ENCODE data around the gene STAT1.
"Not testable (repeated sequence)": the region's sequence is repeated elsewhere in the genome, so short reads cannot be mapped to it uniquely, and the experiment has no call there.

The STAT1 gene

DNA sequence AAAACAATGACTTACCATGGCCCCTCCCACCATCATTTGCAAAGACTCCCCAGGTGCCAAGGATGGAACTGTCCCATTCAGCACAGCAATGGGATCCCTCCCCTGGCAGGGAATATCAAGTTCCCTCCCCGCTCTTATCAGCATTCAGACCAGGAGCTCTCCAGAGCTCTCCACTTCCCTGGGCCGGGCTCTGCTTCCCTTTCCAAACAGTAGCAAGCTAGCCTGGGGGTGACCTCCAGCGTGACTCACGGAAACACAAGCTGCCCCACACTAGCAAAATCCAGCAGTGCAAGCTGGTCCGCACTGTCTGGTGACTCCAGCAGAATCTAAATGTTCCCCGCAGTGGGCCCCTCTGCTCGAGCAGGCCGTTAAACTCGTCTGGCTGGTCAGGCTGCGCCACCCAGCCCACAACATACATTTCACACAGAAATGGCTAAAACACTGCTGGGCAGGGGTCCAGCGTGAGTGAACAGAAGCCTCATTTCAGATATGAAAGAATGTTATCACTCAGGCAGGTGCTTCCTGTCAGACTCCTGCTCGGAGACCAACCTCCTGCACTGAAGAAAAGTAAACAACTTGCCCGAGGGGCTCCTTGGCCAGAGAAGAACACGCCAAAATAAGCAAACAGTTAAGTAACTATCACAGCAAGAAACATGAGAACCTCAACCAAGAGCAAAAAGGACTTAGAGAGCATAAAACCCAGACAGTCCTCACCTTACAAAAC is 33.9 kb downstream of the STAT1 start:
- no peak for DNase-seq

DNA sequence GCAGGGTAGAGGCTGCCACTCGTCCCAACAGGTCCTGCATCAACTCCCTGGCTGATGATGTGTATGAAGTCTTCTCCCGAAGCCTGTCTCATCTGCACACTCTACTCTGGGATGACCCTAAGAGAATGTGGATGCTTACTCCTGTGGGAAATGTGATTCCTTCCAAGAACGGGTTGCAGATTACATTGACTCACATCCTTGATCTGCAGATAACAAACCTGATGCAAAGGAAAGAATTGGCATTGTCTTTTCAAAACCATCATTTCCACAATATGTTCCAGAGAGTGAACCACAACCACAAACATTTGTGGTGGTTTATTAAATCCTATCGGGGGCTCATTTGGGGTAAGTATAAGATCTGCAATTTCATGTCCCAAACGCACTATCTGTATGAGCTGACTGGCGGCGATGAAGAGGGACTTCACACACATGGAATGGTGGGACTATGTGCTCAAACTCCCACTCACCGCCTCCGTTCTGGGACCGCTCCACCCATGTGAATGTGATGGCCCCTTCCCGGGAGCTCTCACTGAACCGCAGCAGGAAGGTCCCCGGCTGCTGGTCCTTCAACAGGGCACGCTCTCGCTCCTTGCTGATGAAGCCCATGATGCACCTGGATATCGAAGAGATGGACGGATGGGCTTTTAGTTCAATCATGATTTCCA is 35.5 kb downstream of the STAT1 start:
- no peak for DNase-seq

DNA sequence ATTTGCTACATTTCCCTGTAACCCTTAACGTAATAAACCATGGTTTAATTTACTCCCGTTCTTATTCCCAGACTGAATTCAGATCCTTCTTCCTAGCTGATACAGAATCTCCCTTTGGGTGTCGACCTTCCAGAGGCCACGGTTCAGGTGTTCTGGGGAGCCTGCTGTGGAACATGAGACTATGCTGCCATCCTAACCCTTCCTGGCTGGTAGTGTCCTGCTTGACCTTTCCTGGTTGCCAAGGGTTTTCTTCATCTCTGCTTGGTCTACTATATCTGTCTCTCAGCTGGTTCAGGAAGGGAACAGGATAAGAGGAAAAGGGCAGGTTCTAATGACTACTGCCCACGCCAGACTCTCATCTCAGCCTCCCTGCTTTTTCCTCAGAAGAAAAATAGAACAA is 36.5 kb downstream of the STAT1 start:
- DNase-seq: no peak

DNA sequence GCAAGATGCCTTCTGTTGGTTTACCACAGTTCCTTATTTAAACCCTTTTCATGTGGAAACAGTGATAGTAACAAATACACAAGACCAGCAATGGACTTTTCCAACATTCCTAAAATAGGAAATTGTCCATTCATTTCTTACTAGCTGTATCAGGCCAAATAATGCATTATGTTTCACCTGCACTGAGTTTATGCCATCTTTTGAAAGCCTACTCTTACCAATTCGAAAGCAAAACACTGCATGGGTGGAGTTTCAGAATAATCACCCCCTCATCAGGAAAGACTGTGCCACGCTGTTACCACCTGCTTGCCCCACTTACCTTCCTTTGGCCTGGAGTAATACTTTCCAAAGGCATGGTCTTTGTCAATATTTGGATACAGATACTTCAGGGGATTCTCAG is 37.5 kb downstream of the STAT1 start:
- DNase-seq: no peak

DNA sequence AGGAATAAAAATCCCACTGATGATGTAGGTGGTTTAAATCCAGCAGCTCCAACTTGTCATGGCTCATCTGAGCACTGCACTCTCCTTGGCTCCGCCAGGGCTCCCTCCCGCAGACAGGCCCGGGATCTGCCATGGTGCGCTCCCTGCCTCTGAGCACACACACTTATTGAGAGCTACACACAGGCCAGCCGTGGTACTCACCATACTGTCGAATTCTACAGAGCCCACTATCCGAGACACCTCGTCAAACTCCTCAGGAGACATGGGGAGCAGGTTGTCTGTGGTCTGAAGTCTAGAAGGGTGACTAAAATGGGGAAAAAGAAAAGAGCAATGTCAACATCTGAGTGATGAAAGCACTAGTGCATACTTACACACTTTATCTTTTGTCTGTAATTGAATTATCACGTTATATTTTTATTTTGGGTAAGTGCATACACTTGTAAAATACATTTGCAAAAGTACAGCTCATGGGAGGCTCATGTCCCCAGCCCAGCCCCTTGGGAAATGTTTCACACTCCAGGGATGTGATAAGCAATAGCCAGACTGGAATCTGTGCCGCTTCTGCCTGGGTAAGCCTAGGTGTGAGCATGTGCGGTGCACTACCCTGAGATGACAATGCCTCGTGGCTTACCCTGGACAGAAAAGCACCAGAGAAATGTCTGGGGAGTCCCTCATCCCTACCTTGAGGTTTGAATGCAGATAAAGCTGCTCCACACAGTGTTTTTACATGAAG is 39.2 kb downstream of the STAT1 start:
- DNase-seq: no peak

DNA sequence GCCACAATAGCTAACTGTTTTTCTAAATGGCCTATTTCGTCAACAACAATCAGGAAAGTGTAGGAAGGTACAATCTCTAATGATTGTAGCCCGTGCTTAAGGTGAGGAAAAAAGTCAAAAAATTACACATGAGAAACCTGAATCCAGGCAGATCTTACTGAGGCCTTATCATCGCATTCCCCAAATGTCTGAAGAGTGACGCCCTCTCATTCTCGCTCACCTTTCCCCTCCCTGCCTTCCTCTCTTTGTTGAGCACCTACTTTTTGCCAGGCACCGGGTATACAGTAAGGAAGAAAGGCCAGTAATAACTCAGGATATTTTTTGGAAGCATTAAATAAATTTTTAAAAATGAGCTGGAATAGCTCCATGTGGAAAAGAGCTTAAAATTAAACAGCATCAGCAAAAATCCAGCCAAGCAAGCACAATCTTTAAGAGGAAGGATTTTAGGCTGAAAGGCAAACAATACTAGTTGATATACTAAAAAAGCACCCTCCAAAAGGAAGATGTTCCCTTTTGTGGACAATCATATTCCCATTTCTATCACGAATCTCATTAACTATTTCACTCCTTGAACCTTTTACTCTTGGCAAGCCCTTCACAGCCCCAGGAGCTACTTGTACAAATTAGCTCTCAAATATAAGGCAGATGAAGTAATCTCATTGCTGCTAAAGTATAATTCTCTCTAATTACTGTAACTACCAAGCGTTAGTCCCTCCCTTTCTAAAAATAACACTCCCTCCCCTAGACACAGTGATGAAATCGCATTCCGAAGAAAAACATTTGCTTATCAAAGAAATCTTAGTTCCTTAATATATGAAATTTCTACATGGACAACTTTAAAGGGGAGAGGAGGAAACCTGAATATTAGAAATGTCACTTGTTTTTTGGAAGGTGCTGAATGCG is 40.0 kb downstream of the STAT1 start:
- no peak for DNase-seq

DNA sequence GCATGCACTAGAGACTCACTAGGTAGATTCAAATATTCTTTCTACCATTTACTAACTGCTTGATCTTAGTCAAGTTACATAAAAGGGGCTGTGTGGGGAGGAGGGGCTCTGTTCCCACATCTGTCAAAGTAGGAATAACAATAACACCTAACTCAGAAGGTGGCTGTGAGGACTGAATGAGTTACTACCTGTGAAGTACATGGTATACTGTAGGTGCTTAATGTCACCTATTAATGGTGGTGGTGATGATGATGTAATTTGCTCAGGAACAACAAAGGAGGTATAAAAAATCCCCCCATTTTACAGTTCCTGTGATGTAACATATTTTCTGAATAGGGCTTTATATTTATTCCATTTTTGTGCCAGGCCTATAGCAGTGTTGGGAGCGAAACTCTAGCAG is 40.7 kb downstream of the STAT1 start:
- DNase-seq: no peak

DNA sequence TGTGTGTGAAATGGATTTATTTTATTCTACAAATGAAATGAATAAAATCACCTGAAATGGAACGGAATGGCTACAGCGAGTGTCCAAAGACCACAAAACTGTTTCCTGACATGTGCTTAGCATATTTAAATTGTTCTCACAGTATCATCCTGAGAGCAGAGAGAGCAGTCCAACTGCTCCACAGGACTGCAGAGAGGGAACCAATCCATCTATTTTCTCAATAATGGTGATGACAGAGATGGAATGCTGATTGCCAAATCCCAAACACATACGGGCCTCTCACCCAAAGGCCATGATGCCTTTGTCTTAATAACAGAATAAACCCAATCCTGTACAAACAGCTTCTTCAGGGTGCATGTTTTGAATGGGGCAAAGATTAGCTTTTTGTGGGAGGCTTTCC is 41.1 kb downstream of the STAT1 start:
- no peak for DNase-seq

DNA sequence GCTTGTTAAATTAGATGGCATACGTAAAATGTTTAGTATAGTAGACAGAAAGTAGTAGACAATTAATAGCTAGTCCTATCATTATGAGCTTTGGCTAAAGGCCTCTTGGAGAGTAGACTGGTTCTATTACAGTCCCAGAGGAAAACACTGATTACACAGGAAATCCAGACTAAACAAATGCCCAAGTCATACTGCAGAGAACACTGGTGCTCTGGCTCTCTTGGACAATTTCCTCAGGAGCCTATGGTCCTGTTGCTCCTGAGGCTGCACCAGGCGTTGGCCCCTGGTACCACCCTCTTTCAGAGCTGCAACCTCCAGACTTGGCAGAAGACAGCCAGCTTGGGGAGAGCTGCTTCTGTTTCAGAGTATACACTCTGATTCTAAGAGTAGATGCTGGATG is 41.8 kb downstream of the STAT1 start:
- DNase-seq: no peak

DNA sequence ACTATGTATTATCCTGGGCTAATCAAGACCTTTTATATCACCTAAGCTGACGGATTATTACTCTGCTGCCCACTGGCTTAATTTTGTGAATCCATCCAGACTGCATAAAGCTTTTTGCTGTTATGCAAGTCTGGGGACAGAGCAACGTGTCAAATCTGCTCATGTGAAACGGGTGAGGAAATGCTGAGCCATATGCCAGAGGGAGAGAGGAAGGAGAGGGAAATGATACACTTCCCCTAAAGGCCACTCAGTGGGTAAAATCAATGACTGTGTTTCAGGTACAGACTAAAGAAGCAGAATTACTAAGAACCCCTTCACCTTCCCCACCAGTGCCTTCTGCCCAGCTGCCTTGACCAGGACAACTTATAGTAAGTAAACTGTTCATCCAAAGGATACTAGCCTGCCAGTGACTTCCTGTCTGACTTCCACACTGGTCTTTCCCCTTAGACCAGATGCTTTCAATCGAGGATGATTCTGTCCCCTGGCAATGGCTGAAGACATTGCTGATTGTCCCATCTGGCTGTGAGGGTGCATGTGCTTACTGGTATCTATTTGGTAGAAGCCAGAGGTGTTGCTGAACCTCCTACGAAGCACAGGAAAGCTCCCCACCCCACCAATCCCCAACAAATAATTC is 43.0 kb downstream of the STAT1 start:
- DNase-seq: no peak

DNA sequence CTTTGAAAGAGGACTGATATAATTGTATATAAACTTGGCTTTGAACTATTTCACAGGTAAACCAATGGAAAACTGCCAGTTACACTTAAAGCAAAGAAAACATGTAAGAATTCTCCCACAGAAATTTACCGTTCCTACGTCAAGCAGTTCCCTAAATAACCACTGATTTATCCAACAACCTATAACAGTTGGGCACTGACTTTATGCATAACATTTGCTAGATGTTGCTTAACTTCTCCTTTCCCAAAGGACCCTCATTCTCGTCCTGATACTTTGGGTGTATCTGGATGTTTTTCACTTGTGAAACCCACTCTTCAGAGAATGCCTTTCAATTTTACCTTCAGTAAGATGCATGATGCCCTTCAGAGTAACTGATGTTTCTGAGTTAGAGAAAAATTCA is 43.8 kb downstream of the STAT1 start:
- DNase-seq: no peak

DNA sequence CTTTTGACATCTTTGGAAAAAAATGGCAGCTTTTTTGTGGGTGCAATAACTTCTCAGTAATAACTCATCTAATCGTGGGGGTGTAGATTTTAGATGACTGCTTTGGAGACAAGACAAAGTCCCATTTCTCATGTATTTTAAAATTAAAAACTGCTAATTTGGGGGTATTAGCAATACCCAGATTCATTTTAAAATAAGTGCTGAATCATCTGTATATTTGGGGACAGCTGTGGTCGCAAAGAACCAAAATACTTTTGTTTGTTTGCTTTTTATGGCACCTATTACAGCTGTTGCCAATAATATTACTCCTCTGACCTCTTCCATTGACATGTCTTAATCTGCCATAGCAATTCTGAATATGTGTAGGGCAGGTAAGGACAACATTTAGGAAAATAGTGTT is 45.4 kb downstream of the STAT1 start:
- no peak for DNase-seq

DNA sequence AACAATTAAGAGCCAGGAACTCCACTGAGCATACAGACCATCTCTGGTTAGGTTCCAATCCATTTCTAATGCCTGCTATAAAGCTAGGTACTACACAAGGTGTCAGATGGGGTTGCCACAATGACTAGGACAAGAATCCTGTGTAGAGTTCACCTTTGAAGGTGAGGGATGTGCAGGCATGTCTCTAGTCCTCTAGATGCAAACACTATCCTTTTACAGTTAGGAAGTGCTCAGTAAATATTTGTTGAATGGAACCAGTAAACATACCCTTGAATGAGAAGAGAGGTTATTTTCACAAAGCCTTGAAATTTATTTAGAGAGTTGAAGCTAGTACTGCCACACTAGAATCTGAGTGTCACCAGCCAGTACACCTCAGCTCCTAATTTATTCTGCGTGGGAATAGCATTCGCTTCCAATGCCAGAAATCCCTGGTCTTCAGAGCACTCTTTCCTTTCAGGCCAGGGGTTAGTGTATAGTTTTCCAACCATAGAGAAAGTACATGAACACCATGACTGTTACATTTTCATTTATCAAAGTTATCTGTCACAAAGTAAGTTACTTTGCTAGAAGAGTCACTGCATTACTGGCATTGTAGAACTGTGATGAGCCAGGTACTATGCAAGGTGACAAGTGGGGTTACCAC is 48.3 kb downstream of the STAT1 start:
- DNase-seq: no peak

DNA sequence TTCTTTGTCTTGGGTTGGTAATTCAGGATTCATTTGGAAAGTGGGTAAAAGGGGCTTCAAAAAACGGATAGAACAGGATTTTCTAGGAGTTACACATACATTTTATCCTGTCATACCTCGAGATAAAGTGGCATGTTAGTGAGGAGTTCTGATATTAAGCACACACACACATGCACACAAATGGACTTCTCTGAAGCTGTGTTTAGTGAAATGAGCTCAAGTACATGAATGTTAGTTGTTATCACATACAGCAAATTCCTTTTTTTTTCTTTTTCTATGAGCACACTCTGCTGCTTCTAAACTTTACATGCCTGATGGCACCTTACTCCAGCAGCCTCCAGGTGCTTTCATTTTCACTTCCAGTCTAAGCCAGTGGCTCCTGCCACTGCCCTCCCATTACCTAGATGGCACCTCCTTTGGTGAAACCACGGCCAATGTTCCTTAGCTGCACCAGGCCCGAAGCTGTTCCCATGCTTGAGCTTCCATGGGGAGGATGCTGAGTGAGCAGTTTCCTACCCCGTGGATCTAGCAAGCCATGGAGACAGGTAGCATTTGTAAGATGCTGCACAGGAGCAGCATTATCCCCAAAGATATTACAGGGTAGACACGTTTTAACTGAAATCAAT is 49.7 kb downstream of the STAT1 start:
- DNase-seq: no peak

DNA sequence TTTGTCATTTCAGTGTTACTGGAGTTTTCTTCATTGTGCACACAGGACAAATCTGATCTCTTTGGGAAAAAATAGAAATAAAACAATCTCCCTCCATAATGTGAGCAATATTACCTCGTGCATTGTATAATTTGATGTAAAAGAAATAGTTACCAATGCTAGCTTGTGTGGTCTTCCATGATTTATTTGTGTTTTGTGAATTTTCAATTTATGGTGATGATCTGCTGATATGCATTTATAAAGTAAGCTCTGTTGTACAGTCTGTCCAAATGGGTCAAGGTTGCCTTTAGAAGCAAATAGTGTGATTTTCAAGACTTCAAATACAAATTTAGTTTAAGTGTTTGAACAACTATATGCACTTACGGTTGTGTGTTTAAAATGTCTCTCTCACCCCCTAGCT is 50.9 kb downstream of the STAT1 start:
- DNase-seq: no peak

DNA sequence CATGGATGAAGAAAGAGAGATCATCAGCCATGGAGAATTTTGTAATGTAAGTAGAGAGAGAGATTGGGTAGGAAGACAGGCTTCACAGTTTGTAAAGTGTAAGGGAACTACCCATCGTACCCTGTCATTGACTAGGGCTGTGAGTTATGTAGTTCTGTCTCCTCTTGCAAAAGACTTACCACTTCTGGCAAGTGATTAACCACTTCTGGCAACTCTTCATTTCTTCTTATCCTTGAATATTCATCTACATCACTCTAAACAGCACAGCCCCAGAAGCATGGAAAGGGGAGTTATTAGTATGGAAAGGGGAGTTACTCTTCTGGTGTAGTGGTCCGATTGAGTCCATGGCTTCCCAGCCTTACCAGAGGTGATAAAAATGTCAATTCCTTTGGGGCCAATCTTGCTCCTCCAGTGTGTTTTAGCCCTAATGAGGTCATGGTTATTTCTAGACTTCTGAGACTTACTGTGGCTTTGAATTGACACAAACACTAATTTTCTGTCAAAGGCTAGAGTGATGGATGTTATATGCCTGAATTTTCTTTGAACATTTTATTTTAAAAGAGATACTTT is 52.0 kb downstream of the STAT1 start:
- DNase-seq: no peak

DNA sequence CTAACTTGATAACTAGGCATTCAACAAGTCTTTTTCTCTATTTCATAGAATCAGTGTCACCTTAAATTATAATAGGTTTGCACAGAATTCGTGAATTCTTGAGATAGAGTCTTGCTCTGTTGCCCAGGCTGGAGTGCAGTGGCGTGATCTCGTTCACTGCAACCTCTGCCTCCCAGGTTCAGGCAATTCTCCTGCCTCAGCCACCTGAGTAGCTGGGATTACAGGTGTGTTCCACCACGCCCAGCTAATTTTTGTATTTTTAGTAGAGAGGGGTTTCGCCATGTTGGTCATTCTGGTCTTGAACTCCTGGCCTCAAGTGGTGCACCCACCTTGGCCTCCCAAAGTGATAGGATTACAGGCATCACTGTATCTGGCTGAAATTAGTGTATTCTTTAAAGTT is 52.9 kb downstream of the STAT1 start:
- DNase-seq: not testable (repeated sequence)

DNA sequence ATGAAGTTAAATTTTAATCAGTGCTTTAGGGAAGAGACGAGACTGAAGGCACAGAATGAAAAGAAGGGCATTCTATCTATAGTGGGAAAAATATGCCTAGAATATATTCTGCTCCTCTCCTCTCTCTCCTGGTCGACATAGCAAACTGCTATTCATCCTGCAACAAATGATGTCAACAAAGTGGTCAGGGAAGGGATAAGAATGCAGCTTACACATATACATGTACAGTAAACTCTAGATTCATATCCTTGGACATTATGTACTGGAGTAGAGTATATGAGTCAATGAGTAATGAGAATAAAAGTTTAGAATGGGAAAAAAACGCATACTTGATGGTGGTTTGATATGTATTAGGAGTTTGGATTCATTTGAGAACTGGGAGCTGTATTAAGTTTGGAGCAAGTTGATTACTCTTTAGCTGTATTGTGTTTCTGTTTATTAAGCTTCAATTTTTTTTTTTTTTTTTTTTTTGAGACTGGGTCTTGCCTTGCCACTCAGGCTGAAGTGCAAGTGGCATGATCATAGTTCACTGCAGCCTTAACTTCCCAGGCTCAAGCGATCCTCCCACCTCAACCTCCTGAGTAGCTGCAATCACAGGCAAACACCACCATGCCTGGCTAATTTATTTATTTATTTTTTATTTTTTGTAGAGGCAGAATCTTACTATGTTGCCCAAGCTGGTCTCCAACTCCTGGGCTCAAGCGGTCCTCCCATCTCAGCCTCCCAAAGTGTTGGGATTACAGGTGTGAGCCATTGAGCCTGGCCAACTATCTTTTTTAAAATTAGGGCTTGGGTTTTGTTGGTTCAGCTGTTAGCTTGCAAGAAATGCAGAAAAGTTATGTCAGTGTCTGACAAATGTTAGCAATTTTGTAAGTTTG is 53.8 kb downstream of the STAT1 start:
- DNase-seq: no peak

DNA sequence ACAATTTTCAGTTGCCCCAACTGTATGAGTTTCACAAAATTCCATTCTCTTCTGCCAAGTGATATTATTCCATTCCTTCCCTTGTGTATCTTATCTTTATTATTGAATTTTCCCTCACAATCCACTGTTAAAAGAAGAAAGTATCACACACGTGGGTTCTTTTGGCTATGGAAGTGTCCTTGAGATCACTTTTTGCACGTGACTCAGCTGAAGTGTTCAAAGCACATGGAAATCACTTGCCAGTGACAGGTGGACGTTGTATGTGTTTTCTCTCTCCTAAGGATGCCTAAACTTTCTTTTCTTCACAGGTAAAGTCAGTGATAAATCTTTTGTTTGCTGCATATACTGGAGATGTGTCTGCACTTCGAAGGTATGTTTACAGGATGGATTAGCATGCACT is 60.7 kb downstream of the STAT1 start:
- no peak for DNase-seq

DNA sequence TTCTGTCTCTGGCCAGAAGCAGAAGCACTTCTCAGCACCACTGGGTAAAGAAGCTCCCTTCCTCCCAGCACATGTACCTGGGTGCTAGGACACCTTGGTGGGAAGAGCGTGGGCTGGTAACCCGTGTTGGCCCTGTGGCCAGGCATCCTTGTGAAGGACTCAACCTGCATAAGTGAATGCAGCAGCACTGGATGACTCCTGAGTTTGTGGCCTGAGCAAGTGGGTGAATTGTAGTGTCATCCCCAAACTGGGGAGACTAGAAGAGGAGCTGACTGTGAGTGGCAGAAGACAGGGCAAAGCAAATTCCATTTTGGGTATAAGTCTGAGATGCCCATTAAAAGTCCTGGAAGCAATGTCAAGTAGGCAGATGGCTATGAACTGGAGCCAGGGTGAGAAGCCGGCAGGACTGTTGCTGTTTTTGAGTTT is 63.4 kb downstream of the STAT1 start:
- DNase-seq: no peak
